ENCODE data around the gene TSHZ3.

Gene TSHZ3

GRCh38 chr19:31380854-31381253 is 31.6 kb upstream of the TSHZ3 start:
- H3K4me1 ChIP-seq (ENCODE audit: control insufficient read depth, insufficient read depth, low read length, unreplicated experiment), result peaks cover 11% of the 10 kb centered on the region
- no peaks in the 10 kb centered on the region for H3K27me3 ChIP-seq (ENCODE audit: insufficient read depth, low read length)
- no peak overlapping the region for H3K4me3 ChIP-seq (ENCODE audit: low read depth, low read length)
- H2AFZ ChIP-seq (ENCODE audit: low read length, unreplicated experiment), result no peak overlapping the region
- H3K27ac ChIP-seq (ENCODE audit: low read depth, low read length), result no peak overlapping the region
- H3K79me2 ChIP-seq (ENCODE audit: control insufficient read depth, insufficient read depth, low read length, unreplicated experiment), result no peaks in the 10 kb centered on the region
- H3K36me3 ChIP-seq (ENCODE audit: insufficient read depth, low read length), result no peaks in the 10 kb centered on the region

GRCh38 chr19:31378404-31378803 is 29.2 kb upstream of the TSHZ3 start:
- Histone ChIP-seq H2AFZ (ENCODE audit: low read length, unreplicated experiment) (no peak overlapping the region), H3K27ac (ENCODE audit: low read depth, low read length) (peak overlapping the region; percentile 34), H3K4me1 (ENCODE audit: control insufficient read depth, insufficient read depth, low read length, unreplicated experiment) (peaks cover 11% of the 10 kb centered on the region), H3K36me3 (ENCODE audit: insufficient read depth, low read length) (no peaks in the 10 kb centered on the region), H3K79me2 (ENCODE audit: control insufficient read depth, insufficient read depth, low read length, unreplicated experiment) (no peaks in the 10 kb centered on the region), H3K4me3 (ENCODE audit: low read depth, low read length) (no peak overlapping the region), H3K27me3 (ENCODE audit: insufficient read depth, low read length) (no peaks in the 10 kb centered on the region)

- Histone ChIP-seq H3K4me1 (ENCODE audit: control insufficient read depth, insufficient read depth, low read length, unreplicated experiment) (peaks cover 11% of the 10 kb centered on the region), H3K79me2 (ENCODE audit: control insufficient read depth, insufficient read depth, low read length, unreplicated experiment) (no peaks in the 10 kb centered on the region), H3K27me3 (ENCODE audit: insufficient read depth, low read length) (no peaks in the 10 kb centered on the region), H2AFZ (ENCODE audit: low read length, unreplicated experiment) (no peak overlapping the region), H3K27ac (ENCODE audit: low read depth, low read length) (peak overlapping the region; percentile 34; the same call in 1 of the 2 replicates), H3K36me3 (ENCODE audit: insufficient read depth, low read length) (no peaks in the 10 kb centered on the region), H3K4me3 (ENCODE audit: low read depth, low read length) (no peak overlapping the region)
Measured at GRCh38 chr19:31377736-31378135, 28.5 kb upstream of the TSHZ3 start.

GRCh38 chr19:31372246-31372781 is 23.1 kb upstream of the TSHZ3 start:
- Histone ChIP-seq H3K79me2 (ENCODE audit: control insufficient read depth, insufficient read depth, low read length, unreplicated experiment) (no peaks in the 10 kb centered on the region), H3K36me3 (ENCODE audit: insufficient read depth, low read length) (no peaks in the 10 kb centered on the region), H3K4me3 (ENCODE audit: low read depth, low read length) (no peak overlapping the region), H3K4me1 (ENCODE audit: control insufficient read depth, insufficient read depth, low read length, unreplicated experiment) (no peaks in the 10 kb centered on the region), H3K27me3 (ENCODE audit: insufficient read depth, low read length) (no peaks in the 10 kb centered on the region), H3K27ac (ENCODE audit: low read depth, low read length) (no peak overlapping the region), H2AFZ (ENCODE audit: low read length, unreplicated experiment) (no peak overlapping the region)

GRCh38 chr19:31370216-31370615 is 21.0 kb upstream of the TSHZ3 start:
- H3K79me2 ChIP-seq (ENCODE audit: control insufficient read depth, insufficient read depth, low read length, unreplicated experiment), result no peaks in the 10 kb centered on the region
- H3K27ac ChIP-seq (ENCODE audit: low read depth, low read length), result no peak overlapping the region
- H3K36me3 ChIP-seq (ENCODE audit: insufficient read depth, low read length), result no peaks in the 10 kb centered on the region
- no peaks in the 10 kb centered on the region for H3K27me3 ChIP-seq (ENCODE audit: insufficient read depth, low read length)
- no peak overlapping the region for H3K4me3 ChIP-seq (ENCODE audit: low read depth, low read length)
- no peaks in the 10 kb centered on the region for H3K4me1 ChIP-seq (ENCODE audit: control insufficient read depth, insufficient read depth, low read length, unreplicated experiment)
- H2AFZ ChIP-seq (ENCODE audit: low read length, unreplicated experiment), result no peak overlapping the region

GRCh38 chr19:31364963-31365362 is 15.7 kb upstream of the TSHZ3 start:
- Histone ChIP-seq H3K36me3 (ENCODE audit: insufficient read depth, low read length) (no peaks in the 10 kb centered on the region), H3K4me1 (ENCODE audit: control insufficient read depth, insufficient read depth, low read length, unreplicated experiment) (no peaks in the 10 kb centered on the region), H3K4me3 (ENCODE audit: low read depth, low read length) (no peak overlapping the region), H2AFZ (ENCODE audit: low read length, unreplicated experiment) (no peak overlapping the region), H3K27me3 (ENCODE audit: insufficient read depth, low read length) (no peaks in the 10 kb centered on the region), H3K27ac (ENCODE audit: low read depth, low read length) (no peak overlapping the region), H3K79me2 (ENCODE audit: control insufficient read depth, insufficient read depth, low read length, unreplicated experiment) (no peaks in the 10 kb centered on the region)

- no peaks in the 10 kb centered on the region for H3K79me2 ChIP-seq (ENCODE audit: control insufficient read depth, insufficient read depth, low read length, unreplicated experiment)
- no peaks in the 10 kb centered on the region for H3K4me1 ChIP-seq (ENCODE audit: control insufficient read depth, insufficient read depth, low read length, unreplicated experiment)
- no peak overlapping the region for H3K4me3 ChIP-seq (ENCODE audit: low read depth, low read length)
- H3K36me3 ChIP-seq (ENCODE audit: insufficient read depth, low read length), result no peaks in the 10 kb centered on the region
- no peak overlapping the region for H2AFZ ChIP-seq (ENCODE audit: low read length, unreplicated experiment)
- no peak overlapping the region for H3K27ac ChIP-seq (ENCODE audit: low read depth, low read length)
- H3K27me3 ChIP-seq (ENCODE audit: insufficient read depth, low read length), result no peaks in the 10 kb centered on the region
Measured at GRCh38 chr19:31361728-31362127, 12.5 kb upstream of the TSHZ3 start.

- H3K27me3 ChIP-seq (ENCODE audit: insufficient read depth, low read length), result no peaks in the 10 kb centered on the region
- no peak overlapping the region for H2AFZ ChIP-seq (ENCODE audit: low read length, unreplicated experiment)
- H3K36me3 ChIP-seq (ENCODE audit: insufficient read depth, low read length), result no peaks in the 10 kb centered on the region
- H3K4me1 ChIP-seq (ENCODE audit: control insufficient read depth, insufficient read depth, low read length, unreplicated experiment), result no peaks in the 10 kb centered on the region
- H3K4me3 ChIP-seq (ENCODE audit: low read depth, low read length), result no peak overlapping the region
- H3K79me2 ChIP-seq (ENCODE audit: control insufficient read depth, insufficient read depth, low read length, unreplicated experiment), result peaks cover 1% of the 10 kb centered on the region
- no peak overlapping the region for H3K27ac ChIP-seq (ENCODE audit: low read depth, low read length)
Measured at GRCh38 chr19:31357315-31357673, 8.1 kb upstream of the TSHZ3 start.

- Histone ChIP-seq H3K27ac (ENCODE audit: low read depth, low read length) (no peak overlapping the region), H3K4me3 (ENCODE audit: low read depth, low read length) (peak overlapping the region; percentile 14; the same call in 1 of the 2 replicates), H2AFZ (ENCODE audit: low read length, unreplicated experiment) (no peak overlapping the region), H3K79me2 (ENCODE audit: control insufficient read depth, insufficient read depth, low read length, unreplicated experiment) (peaks cover 7% of the 10 kb centered on the region), H3K27me3 (ENCODE audit: insufficient read depth, low read length) (no peaks in the 10 kb centered on the region), H3K36me3 (ENCODE audit: insufficient read depth, low read length) (no peaks in the 10 kb centered on the region), H3K4me1 (ENCODE audit: control insufficient read depth, insufficient read depth, low read length, unreplicated experiment) (no peaks in the 10 kb centered on the region)
Measured at GRCh38 chr19:31356587-31357314, 7.5 kb upstream of the TSHZ3 start.

GRCh38 chr19:31355665-31356289 is 6.5 kb upstream of the TSHZ3 start:
- Histone ChIP-seq H3K4me1 (ENCODE audit: control insufficient read depth, insufficient read depth, low read length, unreplicated experiment) (no peaks in the 10 kb centered on the region), H3K4me3 (ENCODE audit: low read depth, low read length) (no peak overlapping the region), H3K27me3 (ENCODE audit: insufficient read depth, low read length) (no peaks in the 10 kb centered on the region), H3K79me2 (ENCODE audit: control insufficient read depth, insufficient read depth, low read length, unreplicated experiment) (peaks cover 8% of the 10 kb centered on the region), H3K27ac (ENCODE audit: low read depth, low read length) (no peak overlapping the region), H3K36me3 (ENCODE audit: insufficient read depth, low read length) (no peaks in the 10 kb centered on the region), H2AFZ (ENCODE audit: low read length, unreplicated experiment) (no peak overlapping the region)

Data from ACC112 (cell line).